ENCODE data around the gene GOLGA6C.
"Not testable (repeated sequence)": the region's sequence is repeated elsewhere in the genome, so short reads cannot be mapped to it uniquely, and the experiment has no call there.

Gene GOLGA6C

DNA sequence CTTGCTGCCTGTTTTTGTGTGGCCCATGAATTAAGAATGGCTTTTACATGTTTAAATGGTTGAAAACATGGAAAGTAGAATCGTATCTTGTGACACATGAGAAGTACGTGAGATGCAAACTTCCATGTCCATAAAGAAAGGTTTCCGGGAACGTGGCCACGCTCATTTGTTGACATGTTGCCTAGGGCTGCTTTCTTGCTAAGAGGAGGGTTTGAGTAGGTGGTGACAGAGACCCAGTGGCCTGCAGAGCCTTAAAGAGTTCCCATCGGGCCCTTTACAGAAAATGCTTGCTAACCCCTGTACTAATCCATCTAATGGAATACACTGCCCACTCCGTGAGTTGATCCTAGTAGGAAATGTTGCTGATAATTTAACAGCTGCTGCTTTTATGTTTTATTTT lies 31.0 kb upstream of the GOLGA6C start:
- DNase-seq (ENCODE audit: low read depth): not testable (repeated sequence)

DNA sequence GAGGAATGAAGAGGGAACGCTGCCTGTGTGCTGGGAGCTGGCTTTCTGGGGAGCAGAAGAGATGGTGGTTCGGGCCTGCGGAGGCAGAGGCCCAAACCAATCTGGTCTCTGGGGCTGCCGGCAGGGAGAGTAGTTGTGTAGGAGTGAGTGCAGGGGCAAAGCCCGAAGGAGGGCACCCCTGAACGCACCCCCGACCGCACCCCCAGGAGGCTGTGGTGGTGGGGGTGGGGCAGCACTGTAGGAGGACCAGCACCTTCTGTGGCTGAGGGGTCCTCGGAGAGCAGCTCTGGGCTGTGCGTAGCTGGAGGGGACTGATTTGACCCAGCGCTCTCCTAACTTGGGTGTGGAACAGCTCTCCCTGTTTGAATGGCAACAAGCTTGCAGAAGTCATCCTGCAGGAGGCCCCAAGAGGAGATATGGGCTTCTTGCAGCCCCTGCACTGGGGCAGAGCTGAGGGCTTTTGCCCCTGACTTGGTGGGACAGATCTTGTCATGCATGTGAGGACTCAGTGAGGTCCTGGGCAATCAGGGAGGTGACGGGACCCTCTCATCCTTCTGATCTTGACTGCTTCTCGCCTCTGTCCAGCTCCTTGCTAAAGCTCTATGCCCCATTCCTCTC lies 30.4 kb upstream of the GOLGA6C start:
- DNase-seq (ENCODE audit: low read depth): no peak

DNA sequence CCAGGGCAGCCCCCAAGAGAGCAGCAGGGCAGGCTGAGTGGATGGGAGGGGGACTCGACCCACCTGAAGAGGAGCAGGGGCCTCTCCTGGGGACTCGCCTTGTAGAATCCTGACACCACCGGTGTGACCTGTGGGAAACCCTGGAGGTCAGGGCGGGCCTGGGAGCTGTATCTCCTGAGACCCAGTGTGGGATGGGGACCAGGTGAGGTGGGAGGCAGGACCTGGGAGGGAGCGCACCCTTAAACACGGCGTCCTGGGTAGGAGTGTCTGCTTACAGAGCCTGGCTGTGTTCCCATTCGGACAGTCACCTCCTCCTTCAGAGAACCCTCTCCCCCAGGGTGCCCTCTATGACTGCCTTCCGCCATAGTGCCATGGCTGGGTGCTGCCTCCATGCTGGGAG lies 29.3 kb upstream of the GOLGA6C start:
- no peak for DNase-seq (ENCODE audit: low read depth)

DNA sequence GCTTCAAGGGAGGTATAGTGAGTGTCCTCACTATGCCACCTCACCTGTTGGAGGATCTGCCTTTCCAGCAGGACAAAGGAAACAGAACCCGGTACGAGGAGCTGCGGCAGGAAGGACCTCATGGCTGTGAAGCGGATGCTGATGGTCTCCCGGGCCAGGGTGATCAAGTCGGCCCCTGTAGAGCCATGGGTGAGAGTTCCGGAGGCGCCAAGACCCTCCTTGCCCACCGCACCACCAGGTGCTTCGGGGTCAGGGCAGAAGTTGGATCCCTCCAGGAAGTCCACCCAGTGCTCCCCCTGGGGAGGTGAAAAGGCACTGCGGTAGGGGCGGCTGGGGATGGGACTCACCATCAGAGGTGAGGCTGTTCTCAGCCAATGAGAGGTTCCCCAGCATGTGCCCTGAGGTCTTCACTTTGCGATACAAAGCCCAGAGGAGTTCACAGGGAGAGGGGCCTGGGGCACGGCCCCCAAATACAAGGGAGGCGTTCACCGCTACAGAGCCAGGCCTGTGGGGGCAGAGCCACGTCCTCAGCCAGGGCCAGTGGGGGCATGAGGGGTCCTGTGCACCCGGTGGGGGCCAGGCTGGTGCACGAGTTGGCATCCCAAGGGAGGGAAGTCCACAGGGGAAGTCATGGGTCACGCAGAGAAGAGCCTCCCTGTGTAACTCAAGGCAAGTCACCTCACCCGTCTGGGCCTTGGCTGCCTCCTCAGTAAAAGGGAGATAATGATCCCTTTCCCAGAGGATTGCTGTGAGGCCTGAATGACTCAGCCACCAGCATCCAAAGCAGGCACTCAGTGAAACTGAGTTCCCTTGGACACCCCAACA lies 28.7 kb upstream of the GOLGA6C start:
- no peak for DNase-seq (ENCODE audit: low read depth)

DNA sequence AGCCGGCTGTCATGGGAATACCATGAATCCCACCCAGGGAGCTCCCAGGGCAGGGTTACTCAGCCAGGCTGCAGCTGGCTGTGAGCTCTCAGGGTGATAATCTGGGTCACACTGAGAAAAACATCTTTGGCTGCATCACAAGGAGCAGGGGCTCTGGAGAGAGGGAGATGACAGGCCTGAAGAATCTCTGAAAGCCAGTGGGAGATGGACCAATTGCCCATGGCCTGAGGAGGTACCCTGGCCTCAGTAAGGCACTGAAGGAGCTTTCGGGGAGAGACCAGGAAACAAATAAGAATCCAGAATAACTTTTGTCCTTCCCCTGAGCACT lies 28.2 kb upstream of the GOLGA6C start:
- DNase-seq (ENCODE audit: low read depth): no peak

DNA sequence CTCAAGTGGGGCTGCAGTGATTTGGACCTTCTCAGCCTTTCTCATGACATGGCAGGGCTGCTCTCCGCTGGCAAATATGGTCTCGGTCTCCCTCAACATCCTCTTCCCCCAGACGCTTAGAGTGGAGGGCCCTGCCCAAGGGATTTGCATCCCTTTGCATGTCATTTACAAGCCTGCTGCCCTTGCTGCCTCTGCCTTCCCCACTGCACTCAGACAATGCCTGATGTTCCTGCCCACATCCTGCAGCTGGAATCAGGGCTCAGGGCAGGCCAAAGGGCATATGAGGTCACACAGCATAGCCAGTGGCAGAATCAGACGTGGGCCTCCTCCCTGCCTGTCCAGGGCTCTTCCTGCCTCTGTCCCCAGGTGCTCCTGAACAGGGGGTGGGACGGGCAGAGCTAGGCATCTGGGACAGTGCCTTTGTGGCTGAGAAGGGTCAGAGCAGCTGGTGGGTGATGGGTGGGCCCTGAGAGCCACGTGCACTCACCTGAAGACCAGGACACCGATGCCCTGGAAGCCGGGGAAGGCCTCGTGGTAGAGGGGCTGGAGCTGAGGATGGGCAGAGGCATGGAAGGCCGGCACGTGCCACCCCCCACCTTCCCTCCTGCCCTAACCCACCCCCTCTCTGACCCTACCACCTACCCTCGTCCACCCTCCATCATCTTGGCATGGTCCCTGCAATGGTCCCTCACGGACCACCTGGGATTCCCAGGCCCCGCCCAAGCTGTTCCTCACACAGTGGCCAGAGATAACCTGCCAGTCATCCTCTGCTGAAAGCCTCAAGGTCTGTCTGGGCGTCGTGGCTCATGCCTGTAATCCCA lies 27.4 kb upstream of the GOLGA6C start:
- DNase-seq (ENCODE audit: low read depth): no peak

DNA sequence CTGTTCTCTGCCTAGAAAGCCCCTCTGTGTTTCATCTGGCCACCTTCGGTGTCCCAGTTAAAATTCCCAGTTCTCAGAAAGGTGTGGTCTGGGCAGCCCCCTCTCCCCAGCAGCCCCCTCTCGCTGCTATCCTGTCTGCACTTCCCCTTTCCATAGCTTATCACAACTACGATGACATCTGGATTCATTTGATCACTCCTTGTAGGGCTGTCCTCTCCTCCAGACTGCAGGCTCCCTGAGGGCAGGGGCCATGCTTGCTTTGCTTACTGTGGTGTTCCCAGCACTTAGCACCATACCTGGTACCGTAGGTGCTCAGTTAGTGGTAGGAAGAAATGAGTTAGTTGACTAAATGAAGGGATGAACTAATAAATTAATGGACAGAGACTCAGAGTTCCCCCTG lies 26.3 kb upstream of the GOLGA6C start:
- no peak for DNase-seq (ENCODE audit: low read depth)

DNA sequence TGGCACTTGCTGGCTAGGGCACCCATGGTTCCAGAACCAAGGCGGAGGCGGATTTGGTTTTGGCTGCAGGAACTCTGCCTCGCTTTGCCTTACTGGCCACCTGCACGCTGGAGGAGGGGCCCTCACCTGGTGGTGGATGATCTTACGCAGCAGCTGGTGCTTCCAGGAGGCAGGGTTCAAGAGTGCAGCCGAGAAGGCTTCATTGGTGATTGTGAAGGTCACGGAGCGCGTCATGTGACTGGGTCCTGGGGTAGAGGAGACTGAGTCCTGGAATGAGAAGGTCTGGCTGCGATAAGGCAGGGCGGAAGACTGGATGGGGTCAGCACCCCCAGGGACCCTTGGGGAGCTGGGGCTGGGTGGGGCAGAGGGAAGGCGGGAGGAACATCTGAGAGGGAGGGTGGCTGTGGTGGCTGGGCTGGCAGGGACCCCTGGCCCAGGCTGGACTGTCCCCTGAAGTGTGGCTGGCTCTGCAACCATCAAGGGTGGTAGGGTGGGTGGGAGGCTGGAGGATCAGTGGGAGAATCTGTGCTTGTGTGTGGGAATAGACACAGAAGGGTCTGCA lies 25.8 kb upstream of the GOLGA6C start:
- DNase-seq (ENCODE audit: low read depth): no peak

DNA sequence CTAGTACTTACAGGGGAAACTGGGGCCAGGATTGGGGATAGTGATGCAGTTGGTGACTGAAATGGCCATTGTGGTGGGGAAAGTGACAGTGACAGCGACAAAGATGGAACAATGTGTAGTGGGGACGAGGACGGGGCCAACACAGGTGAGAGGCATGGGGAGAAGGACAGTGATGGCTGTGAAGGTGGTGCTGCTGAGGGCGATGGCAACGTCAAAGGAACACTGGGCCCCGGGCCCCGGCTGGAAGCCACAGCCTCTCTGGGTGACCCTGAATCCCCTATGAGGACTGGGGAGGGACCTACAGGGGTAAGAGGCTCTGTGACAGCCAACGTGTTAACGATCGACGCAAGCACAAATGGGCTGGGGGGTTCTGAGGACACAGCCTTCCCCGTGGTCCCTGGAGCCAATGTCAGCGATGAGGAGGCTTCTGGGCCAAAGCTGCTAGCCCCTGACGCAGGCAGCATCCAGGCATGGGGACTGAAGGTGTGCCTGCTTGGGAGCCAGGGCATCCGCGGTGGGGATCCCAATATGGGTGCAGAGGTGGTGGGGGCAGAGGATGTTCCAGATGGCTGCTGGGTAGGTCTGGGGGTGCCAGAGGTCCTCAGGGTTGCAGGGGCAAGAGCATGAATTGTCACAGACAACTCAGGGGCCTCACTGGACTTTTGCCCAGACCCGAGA lies 25.2 kb upstream of the GOLGA6C start:
- DNase-seq (ENCODE audit: low read depth): no peak

DNA sequence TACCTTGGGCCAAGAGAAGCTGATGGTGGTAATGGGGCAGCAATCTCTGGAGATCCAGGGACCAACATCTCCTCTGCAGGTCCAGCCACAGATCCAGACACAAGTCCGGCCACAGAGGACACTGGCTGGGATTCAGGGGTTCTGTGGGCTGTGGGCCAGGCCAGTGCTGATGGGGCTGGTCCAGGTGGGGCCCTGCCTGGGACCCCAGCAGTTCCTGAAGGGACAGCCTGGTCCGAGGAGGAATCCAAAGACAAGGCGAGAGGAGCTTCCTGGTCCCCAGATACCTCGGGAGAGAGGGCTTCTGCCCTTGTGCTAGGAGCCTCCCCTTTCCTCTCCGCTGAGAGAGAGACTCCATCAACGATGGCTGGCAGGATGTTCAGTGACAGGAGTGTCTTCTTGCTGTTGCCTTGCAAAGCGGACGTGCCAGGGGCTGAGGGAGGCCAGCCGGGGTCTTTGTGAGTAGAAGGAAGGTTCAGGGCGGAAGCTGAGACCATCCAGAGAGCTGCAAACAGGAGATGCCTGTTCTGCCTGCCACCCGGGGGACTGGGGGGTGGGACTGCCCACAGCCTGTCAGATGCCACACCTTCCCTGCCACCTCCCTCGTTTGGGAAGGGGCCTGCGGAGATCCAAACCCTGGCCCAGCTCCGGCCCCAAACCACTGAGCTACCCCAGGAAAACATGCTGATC lies 24.5 kb upstream of the GOLGA6C start:
- DNase-seq (ENCODE audit: low read depth): no peak

DNA sequence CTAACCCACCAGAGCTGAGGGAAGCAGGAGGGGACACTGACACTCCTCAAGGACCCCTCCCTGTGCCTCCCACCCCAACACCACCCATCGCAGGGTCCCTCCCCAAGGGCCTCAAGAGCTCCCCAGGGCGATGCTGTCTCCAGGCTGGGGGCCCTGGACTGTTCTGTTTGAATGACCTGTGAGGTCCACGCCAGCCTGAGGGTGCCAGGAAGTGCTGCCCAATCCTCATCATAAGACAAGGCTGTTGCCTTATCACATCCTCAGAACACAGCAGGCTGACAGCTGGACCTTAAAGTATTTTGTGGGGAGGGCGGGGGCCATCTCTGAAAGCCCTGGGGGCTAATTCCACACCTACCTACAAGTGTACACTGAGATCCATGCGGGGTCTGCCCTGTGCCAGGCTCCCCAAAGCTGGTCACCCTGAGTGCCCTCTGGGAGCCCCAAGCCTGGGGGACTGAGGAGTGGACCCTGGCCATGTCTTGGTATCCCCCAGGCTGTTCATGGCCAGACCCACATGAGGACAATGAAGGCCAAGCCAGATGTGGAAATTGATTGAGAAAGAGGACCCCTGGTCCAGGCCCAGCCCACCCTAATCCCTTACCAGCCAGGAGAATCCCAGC lies 23.8 kb upstream of the GOLGA6C start:
- no peak for DNase-seq (ENCODE audit: low read depth)

DNA sequence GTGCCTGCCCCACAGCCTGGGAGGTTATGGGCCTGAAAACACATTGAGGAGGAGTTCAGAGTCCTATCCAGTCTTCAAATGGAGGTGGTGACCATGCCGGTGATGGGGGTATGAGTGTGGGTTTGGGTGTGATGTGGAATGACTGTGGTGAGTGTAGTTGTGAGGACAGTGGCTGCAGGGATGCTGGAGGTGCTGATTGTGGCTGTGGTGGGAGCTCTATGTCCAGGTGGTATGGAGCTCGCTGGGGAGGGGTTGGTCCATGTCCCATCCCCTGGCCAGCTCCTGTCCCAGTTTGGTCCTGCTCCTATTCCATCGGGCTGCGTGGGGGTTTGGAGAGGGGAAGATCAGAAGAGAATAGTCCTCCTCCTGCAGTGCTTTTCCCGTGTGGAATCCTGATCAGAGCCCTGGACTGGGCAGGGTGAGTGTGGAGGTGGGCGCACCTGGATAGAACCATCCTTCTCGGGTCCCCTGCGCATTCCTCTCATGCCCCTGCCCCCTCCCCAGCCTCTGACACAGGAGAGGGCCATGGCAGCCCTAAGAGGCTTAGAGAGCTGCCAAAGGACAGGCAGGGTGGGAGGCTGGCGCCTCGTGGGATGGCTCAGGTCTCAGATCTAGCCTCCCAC lies 23.0 kb upstream of the GOLGA6C start:
- DNase-seq (ENCODE audit: low read depth): no peak

DNA sequence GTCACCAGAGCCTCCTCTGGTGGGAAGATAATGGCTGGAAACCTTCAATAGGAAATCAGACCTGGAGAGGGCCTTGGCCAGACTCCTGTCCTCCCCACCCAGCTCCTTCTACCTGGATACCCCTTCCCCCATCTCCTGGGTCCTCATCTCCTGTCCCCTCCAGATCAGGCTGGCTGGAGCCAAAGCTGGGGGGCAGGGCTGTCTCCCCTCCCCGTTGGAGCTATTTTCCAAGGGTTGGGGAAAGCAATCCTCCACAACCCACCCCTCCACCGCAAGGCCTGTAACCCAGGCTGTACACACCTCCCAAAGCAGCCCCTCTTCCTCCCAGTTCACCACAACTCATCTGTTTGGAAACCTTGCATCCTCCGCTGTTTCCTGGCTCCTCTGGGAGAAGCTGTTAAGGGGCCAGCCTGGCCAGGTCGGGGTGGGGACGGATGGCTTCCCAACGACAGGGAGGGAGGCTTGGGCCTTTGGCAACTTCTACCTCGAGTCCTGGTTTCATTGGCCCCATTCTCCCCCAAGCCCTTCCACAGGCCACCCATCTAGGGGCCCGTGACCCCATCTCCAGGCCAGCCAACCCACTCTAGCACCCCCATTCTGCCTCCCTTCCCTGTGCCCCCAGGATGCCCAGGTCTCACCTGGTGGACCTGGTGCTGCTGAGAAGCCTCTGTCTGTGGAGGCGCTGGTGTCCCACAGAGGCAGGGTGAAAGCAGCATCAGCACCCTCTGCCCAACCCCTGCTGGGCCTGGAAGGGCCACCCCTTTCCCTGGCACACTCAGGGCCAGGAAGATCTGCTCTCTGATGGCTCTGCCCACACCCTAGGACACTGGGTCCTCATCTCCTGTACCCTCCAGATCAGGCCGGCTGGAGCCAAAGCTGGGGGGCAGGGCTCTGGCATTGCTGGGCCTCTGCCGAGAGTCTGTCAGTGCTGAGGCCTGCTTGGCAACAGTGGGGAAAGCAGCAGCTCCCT lies 22.1 kb upstream of the GOLGA6C start:
- no peak for DNase-seq (ENCODE audit: low read depth)

DNA sequence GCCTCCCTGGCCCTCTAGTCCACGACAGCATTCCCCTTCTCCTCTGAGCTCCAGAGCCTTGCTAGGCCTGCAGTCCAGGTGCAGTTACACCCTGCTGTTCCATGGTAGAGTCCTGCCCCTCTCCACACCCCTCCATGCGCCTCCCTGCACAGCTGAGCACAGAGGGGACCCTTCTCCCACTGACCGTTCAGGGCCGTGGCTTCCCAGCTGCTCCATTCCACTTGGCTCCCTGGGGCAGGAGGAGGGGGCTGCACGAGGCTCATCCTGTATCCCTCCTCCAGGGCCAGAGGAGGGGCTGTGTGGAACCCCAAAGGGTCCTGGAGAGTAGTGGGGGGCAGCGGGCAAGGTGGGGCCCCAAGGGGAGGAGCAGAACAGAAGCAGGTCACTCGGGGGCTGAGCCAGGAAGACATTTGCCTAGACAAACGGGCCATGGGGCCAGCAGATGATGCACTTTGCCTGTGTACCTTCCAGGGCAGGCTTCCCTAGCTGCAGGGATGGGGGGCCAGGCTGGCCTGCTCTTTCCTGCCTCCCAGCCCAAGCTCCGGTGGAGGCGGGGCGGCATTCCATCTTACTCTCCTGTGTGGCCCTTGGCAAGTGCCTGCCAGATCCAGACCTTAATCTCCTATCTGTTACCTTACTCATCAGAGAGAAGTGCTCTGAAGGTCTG lies 20.7 kb upstream of the GOLGA6C start:
- no peak for DNase-seq (ENCODE audit: low read depth)

DNA sequence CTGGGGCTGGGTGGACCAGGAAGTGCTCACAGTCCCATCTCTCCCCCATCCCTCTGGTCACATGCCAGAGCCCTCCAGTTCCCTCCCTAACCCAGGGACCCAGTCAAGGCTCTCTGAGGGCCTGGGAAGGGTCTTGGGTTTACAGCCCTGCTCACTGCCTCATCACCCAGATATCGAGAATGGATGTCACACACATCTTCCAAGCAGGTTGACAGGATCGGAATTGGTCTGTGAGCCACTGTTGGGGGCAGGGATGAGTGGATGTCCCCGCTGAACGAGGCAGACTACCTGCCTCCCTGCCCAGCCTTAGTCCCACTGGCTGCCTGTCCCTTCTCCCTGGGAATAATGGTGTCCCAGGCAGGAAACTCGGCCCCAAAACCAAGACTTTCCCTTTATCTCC lies 20.0 kb upstream of the GOLGA6C start:
- DNase-seq (ENCODE audit: low read depth): no peak

DNA sequence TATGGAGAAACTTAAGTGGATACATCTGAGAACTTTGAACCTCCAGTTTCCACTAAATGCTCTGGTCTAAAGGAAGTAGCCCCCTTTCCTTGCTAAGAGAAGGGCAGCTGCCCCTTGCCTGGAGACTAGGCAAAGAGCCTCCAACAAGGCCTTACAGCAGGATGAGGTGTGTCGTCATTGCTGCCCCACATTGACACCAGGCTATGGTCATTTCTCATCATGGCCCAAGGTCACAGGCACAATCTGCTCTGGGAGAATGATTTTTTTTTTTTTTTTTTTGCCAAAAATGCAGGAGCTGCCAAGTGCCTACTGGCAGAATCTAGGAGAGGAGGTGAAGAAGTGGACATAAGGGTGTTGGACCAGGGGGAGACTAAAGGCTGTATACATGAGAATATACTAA lies 12.4 kb upstream of the GOLGA6C start:
- not testable (repeated sequence) for DNase-seq (ENCODE audit: low read depth)

DNA sequence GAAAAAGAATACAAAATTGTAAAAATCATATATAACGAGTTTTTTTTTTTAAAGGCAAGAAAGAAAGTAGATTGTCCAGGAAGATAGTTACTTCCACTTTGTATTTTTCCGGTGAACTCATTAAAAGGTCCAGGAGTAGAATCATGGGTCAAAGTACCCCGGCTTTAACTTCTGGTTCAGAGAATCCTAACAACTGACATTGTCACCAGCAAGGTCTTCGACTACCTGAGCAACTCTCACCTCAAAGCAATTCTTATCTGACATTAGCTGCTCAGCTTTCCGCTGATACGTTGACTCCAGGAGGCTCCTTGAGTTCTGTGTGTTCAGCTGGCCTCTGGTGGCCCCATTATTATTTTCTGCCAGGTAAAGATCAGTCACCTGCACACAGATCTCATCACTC lies 9.1 kb upstream of the GOLGA6C start:
- DNase-seq (ENCODE audit: low read depth): not testable (repeated sequence)

DNA sequence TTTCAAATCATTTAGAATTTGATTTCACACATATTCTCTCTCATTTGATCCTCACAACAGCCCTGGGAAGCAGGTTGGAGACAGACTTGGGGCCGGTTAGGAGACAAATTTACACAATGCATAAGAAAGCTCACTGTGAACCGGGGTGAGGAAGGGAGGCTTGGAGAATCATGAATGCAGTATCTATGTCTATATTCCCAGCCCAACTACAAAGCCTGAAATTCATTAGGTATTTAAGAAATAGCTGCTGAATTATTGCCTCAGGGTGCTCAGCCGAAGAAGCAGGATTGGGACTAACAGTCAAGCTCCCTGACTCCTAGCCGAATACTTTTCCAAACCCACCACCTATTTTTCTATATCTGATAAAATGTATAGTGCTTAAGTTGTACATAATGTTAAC lies 8.4 kb upstream of the GOLGA6C start:
- DNase-seq (ENCODE audit: low read depth): no peak

DNA sequence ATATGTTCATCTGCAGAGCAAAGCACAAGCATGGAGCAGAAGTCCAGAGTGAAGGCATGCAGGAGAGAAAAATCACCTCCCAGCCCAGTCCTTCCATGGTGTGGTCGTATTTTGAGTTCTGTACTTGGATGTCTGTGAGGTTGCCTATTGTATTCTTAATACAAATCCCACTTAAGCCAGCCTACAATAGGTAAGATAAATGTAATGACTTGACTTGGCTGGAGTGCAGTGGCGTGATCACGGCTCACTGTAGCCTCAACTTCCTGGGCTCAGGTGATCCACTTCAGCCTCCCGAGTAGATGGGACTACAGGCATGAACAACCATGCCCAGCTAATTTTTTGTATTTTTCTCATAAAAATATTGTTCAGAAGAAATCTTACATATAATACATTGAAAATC lies 6.8 kb upstream of the GOLGA6C start:
- not testable (repeated sequence) for DNase-seq (ENCODE audit: low read depth)
